NCI-H2196 treated with DMSO at 0.1 percent for 48 hours (cell line): ENCODE data around the gene GH1.
"Not testable (repeated sequence)": the region's sequence is repeated elsewhere in the genome, so short reads cannot be mapped to it uniquely, and the experiment has no call there.

Source experiments
- DNase-seq: peaks from one replicate; lab custom pipeline; 2025; ENCODE audit not compliant: unreplicated experiment; lab: John Stamatoyannopoulos, UW

GH1 gene

GRCh38 chr17:63869491-63870291 is 48.9 kb downstream of the GH1 start:
- DNase-seq, result not testable (repeated sequence)
